GM19025 (cell line): ENCODE data around the gene ATP8B4.
A peak's percentile ranks its signal among the peaks of the same experiment; 100 is the strongest.
"Not testable (repeated sequence)": the region's sequence is repeated elsewhere in the genome, so short reads cannot be mapped to it uniquely, and the experiment has no call there.

ENCODE experiments used
- ATAC-seq: cut with Tn5 transposase; IDR thresholded peaks from one replicate; pipeline ENCODE4 v1.9.1; 2021; ENCODE audit warnings: mild to moderate bottlenecking, low read depth, moderate library complexity; ENCODE audit not compliant: unreplicated experiment

Gene ATP8B4

DNA sequence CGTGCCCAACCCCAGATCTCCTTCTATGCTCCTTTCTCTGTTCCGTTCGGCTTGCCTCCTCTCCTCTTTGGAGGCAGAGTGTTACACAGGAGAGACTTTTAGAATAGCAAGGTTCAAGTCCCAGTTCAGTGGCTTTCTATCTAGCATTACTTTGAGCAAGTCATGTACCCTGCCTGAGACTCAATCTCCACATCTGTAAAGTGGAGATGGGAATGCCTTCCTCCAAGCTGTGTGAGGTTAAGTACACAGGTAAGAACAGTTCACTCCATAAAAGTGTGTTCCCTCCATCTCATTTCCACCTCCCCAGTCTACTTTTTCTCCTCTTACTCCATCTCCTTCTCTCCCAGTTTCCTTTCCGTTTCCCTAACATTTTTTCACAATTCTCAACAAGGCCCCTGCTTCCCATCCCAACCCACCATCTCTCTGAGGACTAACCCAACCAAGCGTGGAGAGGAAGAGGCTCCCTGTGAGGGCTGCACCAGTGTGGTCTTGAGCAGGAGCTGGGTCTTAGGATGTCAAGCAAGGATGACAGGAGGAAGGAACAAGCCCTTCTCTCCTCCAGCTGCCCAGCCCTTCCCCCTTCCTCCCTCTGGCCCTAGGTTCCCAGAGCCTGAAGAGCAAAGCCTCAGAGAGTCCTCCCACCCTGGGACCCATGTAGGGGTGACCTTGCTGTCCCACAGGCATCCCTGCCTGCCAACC lies 6.4 kb downstream of the ATP8B4 start:
- no peak for ATAC-seq

DNA sequence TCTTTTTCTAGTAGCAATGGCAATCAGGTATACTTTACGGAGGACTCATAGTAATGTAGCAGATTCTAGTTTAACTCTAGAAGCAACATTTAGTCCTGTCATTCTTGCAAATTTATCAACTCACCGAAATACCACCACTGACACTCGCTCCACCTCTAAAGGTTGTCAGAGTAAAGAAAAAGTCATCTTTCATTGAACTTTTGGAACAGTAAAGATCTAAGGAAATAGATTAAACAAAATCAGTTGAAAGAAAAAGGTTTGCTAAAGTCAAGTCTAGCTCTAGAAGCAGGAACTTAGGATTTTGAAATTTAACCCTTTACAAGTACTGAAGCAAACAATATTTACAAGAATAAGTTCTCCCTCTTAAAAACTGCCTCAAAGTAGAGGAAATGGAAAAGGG lies 8.7 kb downstream of the ATP8B4 start:
- ATAC-seq, result no peak

DNA sequence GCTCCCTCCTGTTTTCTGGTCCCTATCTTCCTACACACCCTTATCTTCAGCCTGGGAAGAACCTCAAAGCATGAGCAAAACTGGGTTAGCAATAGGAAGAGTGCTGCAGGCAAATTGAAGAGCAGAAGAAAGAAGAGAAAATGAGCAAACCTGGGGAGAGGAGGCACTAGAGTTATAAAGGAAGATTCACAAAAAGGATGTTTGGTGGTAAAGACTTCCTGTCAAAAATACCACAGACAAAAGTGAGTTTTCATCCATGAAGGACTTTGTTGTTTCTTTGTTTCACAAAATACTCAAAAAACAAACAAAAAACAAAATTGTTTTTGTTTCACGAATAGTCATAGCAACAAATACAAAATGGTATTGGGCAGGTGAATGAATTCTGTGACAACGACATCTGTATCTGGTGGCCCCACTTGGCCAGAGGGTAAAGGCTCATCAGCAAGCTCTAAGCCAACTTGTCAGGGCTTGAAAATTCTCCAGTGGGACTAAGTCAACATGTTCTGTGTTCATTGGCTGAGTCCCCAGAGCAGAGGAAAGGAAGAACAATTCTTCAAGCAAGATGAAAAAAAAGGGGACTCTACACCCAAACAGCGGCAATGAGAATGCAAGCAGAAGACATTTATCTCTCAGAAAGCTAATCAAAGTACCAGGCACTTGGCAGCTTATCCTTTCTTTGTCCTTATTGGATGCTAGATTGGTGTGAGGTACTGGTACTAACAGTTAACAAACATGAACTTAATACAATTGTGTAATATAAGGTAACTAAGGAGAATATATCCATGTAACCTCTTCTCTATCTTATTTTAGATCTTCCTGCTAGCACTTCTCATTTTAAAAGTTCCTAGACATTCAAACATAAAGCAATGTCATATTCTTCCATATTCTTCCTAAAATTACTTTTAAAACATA lies 9.7 kb downstream of the ATP8B4 start:
- ATAC-seq, result no peak

DNA sequence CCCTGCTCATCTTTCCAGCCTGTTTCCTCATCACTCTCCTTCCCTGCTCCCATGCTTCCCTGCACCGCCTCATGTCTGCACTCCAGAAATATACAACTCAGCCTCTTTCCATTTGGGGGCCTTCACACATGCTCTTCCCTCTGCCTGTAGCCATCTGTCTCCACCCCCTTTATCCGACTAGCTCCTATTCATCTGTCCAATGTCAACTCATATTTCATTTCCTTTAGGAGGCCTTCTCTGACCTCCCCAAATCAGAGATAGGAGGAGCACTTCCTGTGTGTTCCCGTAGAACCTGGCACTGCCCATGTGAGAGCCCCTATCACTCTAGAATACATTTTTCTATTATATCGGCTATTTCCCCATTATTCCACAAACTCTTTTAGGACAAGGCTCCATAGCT lies 10.6 kb downstream of the ATP8B4 start:
- ATAC-seq, result no peak

DNA sequence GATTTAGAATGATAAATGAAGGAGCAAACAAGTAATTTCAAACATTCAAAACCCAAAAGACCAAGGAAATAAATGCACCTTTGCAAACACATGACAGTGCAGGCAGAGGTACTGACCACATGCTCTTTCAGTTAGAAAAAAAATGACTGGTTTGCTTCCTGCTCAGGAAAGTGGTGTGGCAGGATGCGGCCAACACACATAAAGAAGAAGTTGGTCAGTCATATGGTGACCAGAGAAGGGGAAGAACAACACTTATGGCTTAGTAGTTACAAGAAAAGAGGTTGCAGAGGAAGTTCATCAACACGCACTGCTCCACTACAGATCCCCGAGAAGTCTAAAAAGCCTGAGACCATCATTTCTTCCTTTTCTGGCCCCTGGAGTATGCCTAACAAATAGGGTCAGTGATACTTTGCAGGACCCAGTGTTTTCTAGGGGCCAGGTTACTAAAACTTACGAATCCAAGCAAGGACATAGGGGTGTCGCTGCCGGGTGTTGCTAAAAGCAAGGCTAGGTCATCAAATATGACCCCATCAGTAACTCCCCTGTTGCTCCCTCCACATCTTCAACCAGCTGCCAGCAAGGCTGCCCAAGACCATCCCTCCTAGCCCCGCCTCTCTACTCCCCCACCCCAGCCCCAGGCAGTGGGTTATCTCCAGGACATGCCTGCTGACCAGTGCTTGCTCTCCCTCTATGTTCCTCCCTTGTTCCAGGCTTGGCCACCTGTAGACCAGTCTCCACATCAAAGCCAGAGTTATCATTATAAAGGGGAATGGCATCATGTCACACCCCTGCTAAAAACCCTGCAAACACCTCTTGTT lies 11.2 kb downstream of the ATP8B4 start:
- ATAC-seq, result peak; percentile 97

DNA sequence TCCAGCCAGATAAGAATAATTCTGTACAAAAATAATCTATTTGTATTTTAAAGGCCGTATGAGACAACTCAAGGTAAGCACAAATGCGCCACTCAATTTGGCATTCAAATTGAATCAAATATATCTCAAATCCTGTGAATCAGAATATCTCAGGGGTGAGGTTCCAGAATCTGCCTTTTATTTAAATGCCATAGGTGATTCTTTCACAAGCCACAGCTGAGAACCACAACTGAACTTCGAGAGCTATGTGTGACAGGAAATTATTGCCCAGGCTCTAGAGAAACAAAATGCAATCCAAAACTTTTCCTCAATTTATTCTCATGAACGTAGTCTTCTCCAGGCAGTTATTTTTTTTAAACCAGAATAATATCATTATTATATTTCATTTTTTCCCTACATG lies 11.9 kb downstream of the ATP8B4 start:
- no peak for ATAC-seq

DNA sequence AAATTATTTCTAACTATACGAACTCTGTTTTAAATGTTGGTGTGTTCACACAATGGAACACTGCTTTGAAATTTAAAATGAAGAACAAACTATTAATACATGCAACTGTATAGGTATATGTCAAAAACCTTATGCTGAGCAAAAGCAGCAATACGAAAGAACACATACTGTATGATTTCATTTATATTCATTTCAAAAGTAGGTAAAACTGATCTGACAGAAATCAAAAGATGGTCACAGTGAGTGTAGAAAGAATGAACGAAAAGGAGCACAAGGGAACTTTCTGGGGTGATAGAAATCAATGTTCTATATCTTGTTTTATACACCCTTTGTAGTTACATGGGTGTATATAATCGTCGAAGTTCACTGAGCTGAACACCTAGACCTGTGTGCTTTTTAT lies 12.6 kb downstream of the ATP8B4 start:
- ATAC-seq, result no peak

DNA sequence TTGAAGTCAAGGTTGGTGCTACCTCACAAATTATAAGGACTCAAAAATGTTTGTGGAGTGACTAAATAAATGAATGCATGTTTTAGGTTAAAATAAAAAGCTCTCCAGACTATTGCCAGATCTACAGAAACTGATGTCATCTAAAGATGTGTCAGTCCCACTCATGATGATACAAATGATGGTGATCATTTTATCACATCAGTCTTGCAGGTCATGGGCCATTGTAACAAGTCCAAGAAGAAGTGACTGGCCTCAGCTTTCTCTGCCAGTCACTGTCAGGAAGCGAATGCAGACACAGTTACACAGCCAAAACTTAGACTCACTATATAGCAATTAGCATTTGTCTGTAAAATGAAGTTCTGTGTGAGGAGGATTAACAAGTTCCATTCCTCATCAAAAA lies 18.5 kb downstream of the ATP8B4 start:
- ATAC-seq, result no peak

DNA sequence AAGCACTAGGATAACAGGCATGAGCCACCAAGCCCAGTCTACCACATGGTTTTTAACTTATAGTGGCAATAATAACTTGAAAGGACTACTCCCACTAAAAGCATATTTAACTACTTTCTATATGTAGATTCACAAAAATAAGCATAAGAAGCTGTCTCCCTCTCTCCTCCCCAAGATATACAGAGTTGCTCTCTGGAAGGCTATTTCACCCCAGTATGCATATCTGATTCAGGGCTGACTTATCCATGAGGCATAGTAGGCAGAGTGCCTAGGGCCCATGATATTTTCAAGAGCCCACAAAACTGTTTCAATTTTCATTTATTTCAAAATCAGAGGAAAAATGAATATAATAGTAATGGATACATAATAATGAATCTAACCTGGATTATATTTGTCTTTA lies 20.5 kb downstream of the ATP8B4 start:
- ATAC-seq, result no peak

DNA sequence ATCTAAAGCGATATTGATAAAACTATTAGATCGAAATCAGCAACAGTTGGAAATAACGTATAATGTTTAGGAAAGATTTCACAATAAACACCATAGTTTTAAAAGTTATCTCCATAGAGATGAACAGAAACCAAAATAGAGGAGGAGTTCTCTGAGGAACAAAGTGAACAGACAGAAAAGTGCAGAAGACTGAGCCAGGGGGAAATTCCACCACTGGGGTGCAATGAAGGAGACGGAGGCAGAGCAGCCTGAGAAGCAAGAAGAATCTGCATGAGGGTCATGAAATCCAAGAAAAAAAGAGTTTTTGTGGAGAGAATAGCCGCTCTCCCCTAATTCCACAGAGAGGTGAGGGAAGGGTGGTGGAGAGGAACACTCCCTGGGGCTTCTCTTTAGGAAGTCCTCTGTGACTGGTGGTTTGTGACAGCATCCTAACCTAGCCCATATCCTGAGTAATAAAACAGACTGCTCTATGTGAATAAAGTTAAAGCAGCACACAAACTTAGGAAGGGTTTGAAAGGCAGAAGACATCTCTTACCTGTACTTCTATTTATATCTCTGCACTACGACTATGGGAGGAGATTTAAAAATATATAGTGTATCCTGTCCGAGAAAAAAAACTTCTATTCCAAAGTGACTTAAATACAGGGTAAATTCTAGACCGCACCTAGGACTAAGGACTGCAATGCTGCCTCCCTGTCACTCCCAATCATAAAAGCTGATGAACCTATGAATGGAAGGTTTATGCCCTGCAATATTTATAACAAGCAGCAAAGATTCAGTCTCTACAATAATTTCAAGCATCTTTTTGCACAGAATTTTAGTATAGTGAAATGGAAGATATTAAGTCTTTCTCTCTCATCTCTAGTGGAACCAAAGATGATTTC lies 22.9 kb downstream of the ATP8B4 start:
- ATAC-seq, result no peak

DNA sequence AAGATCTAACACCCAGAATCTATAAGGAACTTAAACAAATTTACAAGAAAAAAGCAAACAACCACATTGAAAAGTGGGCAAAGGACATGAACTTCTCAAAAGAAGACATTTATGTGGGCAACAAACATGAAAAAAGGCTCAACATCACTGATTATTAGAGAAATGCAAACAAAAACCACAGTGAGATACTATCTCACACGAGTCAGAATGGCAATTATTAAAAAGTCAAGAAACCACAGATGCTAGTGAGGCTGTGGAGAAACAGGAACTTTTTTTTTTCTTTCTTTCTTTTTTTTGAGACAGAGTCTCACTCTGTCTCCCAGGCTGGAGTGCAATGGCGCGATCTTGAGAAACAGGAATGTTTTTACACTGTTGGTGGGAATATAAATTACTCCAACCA lies 29.6 kb downstream of the ATP8B4 start:
- not testable (repeated sequence) for ATAC-seq

DNA sequence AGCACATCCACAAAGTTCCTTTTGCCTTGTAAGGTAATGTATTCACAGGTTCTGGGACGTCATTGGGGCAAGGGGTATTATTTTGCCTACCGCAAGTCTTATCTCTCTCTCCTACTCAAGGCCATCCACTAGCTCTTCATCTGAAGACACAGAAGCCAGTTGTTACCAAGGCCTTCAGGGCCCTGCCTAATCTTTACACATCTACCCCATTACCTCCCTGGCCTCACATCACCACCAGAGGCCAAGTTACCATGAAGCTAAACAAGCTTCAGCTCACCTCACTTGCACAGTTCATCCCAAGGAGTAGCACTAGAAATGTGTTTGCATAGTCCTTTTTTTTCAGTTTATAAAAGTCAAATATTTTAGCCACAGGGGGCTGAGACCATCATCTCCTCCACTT lies 34.1 kb downstream of the ATP8B4 start:
- ATAC-seq, result no peak

DNA sequence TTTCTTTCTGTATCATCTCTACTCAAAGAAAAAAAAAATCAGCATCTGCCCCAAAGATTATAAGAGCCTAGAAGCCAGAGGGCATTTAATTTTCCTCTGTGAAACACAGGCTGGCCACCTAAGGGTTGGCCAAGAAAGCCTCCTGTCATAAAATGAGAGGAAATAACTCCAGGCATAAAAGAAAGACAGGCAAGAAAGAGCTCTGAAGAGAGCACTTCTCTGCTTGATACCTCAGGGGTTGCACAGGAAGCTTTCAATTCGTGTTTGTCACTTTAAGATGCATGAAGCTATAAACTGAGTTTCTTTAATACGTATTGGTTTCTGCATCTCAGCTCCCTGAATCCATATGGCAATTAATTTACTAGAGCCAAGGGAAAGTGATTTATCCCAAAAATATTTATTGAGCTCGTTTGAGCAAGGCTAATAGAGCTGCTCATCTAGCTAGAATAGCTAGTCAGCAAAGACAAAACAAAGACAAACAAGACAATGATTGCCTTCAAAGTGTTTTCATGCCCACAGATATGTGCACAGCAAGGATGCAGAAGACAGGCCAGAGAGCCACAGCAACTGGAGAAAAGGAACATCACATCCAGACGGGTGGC lies 35.5 kb downstream of the ATP8B4 start:
- no peak for ATAC-seq

DNA sequence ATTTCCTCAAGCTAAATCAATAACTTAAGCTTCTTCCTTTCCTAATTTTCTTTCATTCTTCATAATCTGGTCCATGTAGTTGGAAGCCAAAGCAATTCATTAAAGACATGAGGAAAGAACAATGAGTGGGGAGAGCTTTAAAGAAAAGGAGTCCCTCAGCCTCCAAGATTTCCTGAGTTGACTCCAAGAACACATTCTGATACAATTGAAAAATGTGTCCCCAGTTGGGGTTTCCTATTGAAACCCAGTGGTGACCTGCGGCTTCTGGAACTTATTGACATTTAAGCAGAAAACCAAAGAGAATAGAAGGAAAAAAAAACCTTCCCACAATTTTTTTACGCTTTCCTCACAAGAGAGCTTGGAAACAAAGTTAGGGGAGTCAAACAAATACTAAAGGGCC lies 37.0 kb downstream of the ATP8B4 start:
- no peak for ATAC-seq

DNA sequence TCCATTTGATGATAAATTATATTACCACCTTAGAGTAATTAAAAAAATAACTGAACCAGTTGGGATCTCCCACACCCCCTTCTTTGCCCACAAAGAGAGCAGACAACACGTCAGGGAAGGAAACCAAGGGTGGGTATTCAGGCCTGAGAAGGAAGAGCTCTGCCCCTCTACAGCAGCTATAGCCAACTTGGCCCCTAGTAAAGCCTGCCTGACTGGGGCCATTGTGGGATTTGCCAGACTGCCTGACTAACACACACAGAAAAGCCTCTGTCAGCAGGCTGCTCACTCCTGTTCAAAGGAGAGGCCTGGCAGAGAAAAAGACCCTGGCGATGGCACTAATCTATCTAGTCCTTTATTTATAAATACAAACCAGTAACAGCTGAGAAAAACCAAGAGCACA lies 41.4 kb downstream of the ATP8B4 start:
- no peak for ATAC-seq

DNA sequence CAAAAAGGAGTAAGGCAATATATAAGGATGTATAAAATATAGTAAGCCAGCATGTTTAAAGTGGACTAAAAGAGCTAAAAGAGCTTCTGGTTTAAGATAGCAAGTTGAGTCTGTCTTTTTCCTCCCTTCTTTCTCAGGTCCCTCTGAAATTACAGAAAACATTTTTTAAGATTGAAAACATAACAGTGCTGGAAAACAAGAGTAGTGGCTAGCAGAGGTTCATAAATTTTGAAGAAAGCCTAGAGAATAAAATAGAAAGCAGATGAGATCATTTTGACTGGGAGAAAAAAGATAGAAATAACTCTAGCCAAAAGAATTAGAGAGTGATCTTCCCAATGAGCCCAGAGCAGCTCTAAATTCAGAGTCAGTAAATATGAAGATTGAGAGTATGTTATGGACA lies 41.9 kb downstream of the ATP8B4 start:
- ATAC-seq, result no peak

DNA sequence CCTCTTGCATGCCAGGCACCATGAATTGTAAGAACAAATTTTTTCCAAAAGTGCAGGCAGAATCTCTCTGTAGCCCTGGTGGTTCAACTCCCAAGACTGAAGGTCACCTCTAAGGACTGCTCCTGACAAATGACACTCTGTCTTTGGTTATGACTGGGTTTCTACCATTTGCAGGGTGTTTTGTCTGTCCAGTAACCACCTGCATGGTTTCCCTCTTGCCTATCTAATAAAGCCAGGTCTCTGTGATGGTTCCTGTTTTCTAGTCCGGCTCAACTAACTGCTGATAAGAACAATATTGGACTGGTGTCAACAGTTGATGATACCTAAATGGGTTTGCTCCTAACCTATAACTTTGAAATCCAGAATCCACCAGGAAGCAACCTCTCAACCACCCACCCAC lies 43.7 kb downstream of the ATP8B4 start:
- ATAC-seq, result no peak

DNA sequence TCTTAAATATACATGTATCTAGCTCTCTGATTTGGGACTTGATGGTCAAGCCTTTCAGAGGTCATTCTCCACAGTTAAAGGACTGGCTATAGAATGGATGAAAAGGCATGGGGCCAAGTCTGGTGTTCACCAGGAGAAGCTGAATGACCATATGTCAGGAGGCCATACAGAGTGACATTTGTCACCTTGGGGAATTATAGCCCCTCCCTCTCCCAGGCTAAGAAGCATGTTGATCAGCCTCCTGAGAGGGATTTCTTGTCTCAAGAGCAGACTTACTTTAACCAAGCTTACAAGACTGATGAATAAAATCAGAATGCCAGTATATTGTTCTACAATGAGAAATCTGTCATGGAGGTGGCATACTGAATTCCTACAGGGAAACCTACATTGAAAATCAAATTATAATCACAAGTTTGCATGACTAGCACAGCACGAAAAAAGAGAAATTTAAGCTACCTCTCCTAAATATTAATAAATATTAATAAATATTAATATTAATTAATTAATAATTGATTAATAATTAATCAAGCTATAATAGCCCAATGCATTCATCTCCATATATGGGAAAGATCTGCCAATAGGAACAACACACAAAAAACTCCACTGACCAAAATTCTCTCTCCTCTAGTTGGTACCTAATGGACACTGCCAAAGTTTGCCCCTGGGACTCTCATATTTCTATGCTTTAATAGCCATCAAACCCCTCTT lies 47.3 kb downstream of the ATP8B4 start:
- ATAC-seq, result no peak

DNA sequence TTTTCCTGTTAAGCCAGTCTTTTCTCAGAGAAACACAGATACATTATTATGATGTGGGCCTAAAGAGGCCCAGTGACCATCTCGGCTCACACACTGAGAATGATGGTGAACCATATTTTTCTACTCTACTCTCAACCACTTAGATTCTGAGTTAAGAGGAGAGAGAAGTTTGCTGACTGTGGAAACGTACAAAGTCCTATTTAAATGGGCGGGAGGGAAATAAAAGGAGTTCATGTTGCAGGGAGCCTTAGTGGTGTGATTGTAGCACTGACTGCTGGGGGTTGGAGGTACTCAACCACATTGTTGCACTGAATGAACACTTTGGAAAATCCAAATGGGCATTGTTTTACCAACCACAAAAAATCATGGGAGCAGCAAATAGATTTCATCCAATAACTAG lies 51.0 kb downstream of the ATP8B4 start:
- ATAC-seq, result no peak
